Thoracic aorta (tissue), 2 donors: Measurements from ENCODE around the gene DBN1. TPM values are rescaled to one million over a fixed set of nuclear protein-coding genes. Genes with fewer than 3 reads are reported as not detected.

ENCODE experiments used
- ATAC-seq: fragments of 150-250 bp; one replicate; pipeline ENCODE4 v1.8.0; 2017; ENCODE audit warnings: low read depth; ENCODE audit not compliant: insufficient number of reproducible peaks, low FRiP score
- DNase-seq: peaks from one replicate; pipeline ENCODE4 v3.0.0-alpha.2; 2020; ENCODE audit warnings: low spot score
- H3K27ac ChIP-seq, 2 donors: fragments of 200-600 bp; sonication (generic); 1 replicate in 1 of 2; 2 replicates in 1 of 2; pipeline ENCODE4 v1.5.1; 2016; ENCODE audit warnings: mild to moderate bottlenecking in 2 of 2, moderate library complexity in 2 of 2
- H3K27me3 ChIP-seq: fragments of 200-600 bp; sonication (generic); replicated peaks from 2 replicates; pipeline ENCODE4 v1.6.0; 2016; ENCODE audit warnings: mild to moderate bottlenecking; ENCODE audit not compliant: insufficient read depth
- H3K36me3 ChIP-seq: fragments of 200-600 bp; sonication (generic); one replicate; pipeline ENCODE4 v1.5.1; 2016
- H3K4me1 ChIP-seq, 2 donors: fragments of 200-600 bp; sonication (generic); 1 replicate in 1 of 2; 2 replicates in 1 of 2; pipeline versions ENCODE4 v1.5.1 to v1.6.0; 2016; ENCODE audit warnings: low read depth in 2 of 2, mild to moderate bottlenecking in 1 of 2; ENCODE audit not compliant: control insufficient read depth in 1 of 2
- H3K4me3 ChIP-seq: fragments of 200-600 bp; sonication (generic); 2 replicates; pipeline ENCODE4 v1.5.1; 2016; ENCODE audit warnings: mild to moderate bottlenecking
- H3K9me3 ChIP-seq: fragments of 200-600 bp; sonication (generic); 2 replicates; pipeline ENCODE4 v1.5.1; 2016
- CTCF ChIP-seq: fragments of 200-600 bp; sonication (generic); IDR thresholded peaks from one replicate; pipeline ENCODE4 v1.5.1; 2019; ENCODE audit warnings: antibody characterized with exemption
- total RNA-seq, 2 donors: library from RNA; depleted of rRNA; stranded (reverse); fragments of >200 nt; gene quantifications; one replicate each; pipeline versions ENCODE4 v1.1.0 to v1.2.3, GENCODE V29; 2016

Gene DBN1
- total RNA-seq, 2 donors from 2014 or later: 91.2 to 132 TPM

GRCh38 chr5:177430140-177430951 is 43.1 kb downstream of the DBN1 start:
- no peak overlapping the region for H3K4me3 ChIP-seq
- H3K36me3 ChIP-seq: peaks cover 31% of the 10 kb centered on the region
- H3K4me1 ChIP-seq: peaks cover 13 to 44% of the 10 kb centered on the region in 2 donors
- no peaks in the 10 kb centered on the region for H3K9me3 ChIP-seq
- no peak for ATAC-seq
- DNase-seq: no peak
- H3K27ac ChIP-seq: no peak overlapping the region
- TF ChIP-seq CTCF: no peak
- H3K27me3 ChIP-seq: no peaks in the 10 kb centered on the region

GRCh38 chr5:177429248-177430040 is 44.0 kb downstream of the DBN1 start:
- peaks cover 15 to 47% of the 10 kb centered on the region in 2 donors for H3K4me1 ChIP-seq
- H3K4me3 ChIP-seq: no peak overlapping the region
- no peak for DNase-seq
- no peak overlapping the region for H3K27ac ChIP-seq
- TF ChIP-seq CTCF: no peak
- no peaks in the 10 kb centered on the region for H3K27me3 ChIP-seq
- ATAC-seq: no peak
- H3K36me3 ChIP-seq: peaks cover 24% of the 10 kb centered on the region
- H3K9me3 ChIP-seq: no peaks in the 10 kb centered on the region

- Histone ChIP-seq H3K4me3 (no peak overlapping the region), H3K36me3 (peaks cover 16% of the 10 kb centered on the region), H3K9me3 (no peaks in the 10 kb centered on the region), H3K4me1 (peaks cover 15 to 47% of the 10 kb centered on the region in 2 donors), H3K27ac (no peak overlapping the region), H3K27me3 (no peaks in the 10 kb centered on the region)
- no peak for TF ChIP-seq CTCF
- DNase-seq (no peak), ATAC-seq (no peak)
These were observed 44.7 kb downstream of the DBN1 start for GRCh38 chr5:177428574-177429217.

- no peaks in the 10 kb centered on the region for H3K9me3 ChIP-seq
- no peak overlapping the region for H3K27ac ChIP-seq
- H3K27me3 ChIP-seq: no peaks in the 10 kb centered on the region
- H3K4me1 ChIP-seq: peaks cover 15 to 47% of the 10 kb centered on the region in 2 donors
- ATAC-seq (no peak), DNase-seq (no peak)
- no peak for TF ChIP-seq CTCF
- peak overlapping the region; percentile 95 for H3K4me3 ChIP-seq
- H3K36me3 ChIP-seq: peaks cover 10% of the 10 kb centered on the region
These were observed 45.4 kb downstream of the DBN1 start for GRCh38 chr5:177427919-177428573.
